ENCODE results near the gene SLC38A11.
"Not testable (repeated sequence)": the region's sequence is repeated elsewhere in the genome, so short reads cannot be mapped to it uniquely, and the experiment has no call there.

The SLC38A11 gene, protein sequence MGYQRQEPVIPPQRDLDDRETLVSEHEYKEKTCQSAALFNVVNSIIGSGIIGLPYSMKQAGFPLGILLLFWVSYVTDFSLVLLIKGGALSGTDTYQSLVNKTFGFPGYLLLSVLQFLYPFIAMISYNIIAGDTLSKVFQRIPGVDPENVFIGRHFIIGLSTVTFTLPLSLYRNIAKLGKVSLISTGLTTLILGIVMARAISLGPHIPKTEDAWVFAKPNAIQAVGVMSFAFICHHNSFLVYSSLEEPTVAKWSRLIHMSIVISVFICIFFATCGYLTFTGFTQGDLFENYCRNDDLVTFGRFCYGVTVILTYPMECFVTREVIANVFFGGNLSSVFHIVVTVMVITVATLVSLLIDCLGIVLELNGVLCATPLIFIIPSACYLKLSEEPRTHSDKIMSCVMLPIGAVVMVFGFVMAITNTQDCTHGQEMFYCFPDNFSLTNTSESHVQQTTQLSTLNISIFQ

DNA sequence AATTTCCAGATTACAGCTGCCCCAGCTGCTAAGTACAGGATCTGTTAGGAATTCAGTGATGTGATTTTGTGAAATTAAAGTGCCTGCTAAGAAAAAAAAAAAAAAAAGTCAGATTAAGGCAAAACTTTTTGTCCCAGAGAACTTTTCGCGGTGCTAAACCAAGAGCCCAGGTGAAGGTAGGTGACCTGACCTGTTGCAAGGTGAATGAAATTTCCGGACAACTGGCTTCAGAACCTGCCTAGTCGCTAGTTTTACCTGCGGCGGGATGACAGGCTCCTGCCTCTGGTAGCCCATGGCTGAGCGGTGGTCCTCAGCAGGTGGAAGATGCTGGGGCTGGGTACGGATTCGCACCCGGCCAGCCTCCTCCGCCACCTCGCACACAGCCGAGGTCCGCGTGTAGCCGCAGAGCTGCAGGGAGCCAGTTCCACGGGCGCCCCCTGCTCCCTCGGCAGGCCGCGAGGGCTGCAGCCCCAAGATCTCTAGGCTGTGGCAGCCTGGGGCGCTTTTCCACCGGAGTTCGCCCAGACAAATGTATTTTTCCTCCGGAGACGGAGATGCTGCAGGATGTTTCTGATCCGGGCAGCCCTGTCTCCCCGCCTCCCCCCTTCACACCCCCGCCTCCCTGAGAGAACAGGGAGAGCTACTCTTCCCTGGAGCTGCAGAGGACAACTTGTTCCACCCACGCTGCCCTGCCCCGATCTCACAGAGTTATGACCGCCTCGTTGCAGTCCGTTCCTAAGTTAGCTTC lies at the start of gene SLC38A11:
SLC38A11 (minus strand) TSS at position 572 of the 748 bp plus-strand sequence; CDS start at position 294, 278 bp downstream.
- no peak within 1 kb of the TSS for H3K9ac ChIP-seq
- H3K27me3 ChIP-seq (ENCODE audit: insufficient read depth, low read depth), result no peaks in the 10 kb centered on the region
- H3K27ac ChIP-seq, result no peak within 1 kb of the TSS
- no peaks in the 10 kb centered on the region for H4K20me1 ChIP-seq (ENCODE audit: insufficient read depth)
- H3K79me2 ChIP-seq (ENCODE audit: insufficient read depth, low read depth), result no peaks in the 10 kb centered on the region
- no peaks in the 10 kb centered on the region for H3K36me3 ChIP-seq (ENCODE audit: insufficient read depth)
- no peaks in the 10 kb centered on the region for H3K4me1 ChIP-seq (ENCODE audit: low read depth, poor library complexity, severe bottlenecking)
- H3K4me3 ChIP-seq (IDR thresholded peaks at IDR 0.05; ENCODE audit: insufficient read depth, low read depth, low read length), result no peak within 1 kb of the TSS
- no peak within 1 kb of the TSS for H3K4me2 ChIP-seq
- TF ChIP-seq, protein P1, sequence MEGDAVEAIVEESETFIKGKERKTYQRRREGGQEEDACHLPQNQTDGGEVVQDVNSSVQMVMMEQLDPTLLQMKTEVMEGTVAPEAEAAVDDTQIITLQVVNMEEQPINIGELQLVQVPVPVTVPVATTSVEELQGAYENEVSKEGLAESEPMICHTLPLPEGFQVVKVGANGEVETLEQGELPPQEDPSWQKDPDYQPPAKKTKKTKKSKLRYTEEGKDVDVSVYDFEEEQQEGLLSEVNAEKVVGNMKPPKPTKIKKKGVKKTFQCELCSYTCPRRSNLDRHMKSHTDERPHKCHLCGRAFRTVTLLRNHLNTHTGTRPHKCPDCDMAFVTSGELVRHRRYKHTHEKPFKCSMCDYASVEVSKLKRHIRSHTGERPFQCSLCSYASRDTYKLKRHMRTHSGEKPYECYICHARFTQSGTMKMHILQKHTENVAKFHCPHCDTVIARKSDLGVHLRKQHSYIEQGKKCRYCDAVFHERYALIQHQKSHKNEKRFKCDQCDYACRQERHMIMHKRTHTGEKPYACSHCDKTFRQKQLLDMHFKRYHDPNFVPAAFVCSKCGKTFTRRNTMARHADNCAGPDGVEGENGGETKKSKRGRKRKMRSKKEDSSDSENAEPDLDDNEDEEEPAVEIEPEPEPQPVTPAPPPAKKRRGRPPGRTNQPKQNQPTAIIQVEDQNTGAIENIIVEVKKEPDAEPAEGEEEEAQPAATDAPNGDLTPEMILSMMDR (conservative IDR thresholded peaks at IDR 0.05; ENCODE audit: low read depth, low read length), result no peak
- H2AFZ ChIP-seq (ENCODE audit: low read depth), result no peak within 1 kb of the TSS

DNA sequence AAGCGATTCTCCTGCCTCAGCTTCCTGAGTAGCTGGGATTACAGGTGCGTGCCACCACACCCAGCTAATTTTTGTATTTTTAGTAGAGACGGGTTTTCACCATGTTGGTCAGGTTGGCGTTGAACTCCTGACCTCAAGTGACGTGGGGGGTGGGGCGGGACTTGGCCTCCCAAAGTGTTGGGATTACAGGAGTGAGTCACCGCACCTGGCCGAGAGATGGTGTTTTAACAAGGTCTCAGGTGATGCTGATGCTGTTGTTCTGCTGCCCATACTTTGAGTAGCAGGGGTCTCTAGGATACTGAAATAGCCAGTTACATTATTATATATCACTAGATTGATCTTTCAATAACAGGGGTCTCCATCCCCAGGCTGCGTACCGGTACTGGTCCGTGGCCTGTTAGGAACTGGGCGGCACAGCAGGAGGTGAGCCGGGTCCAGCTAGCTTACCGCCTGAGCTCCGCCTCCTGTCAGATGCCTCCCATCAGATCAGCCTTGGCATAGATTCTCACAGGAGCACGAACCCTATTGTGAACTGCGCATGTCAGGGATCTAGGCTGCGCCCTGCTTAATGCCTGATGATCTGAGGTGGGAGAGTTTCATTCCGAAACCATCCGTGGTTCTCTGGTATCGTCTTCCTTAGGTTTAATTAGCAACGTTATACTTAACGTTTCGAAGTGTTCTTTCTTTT lies 48.3 kb upstream of the SLC38A11 start:
- Histone ChIP-seq H3K79me2 (ENCODE audit: insufficient read depth, low read depth) (no peaks in the 10 kb centered on the region), H3K27ac (no peak overlapping the region), H3K4me3 (IDR thresholded peaks at IDR 0.05; ENCODE audit: insufficient read depth, low read depth, low read length) (no peak overlapping the region), H3K4me2 (no peak overlapping the region), H3K36me3 (ENCODE audit: insufficient read depth) (no peaks in the 10 kb centered on the region), H2AFZ (ENCODE audit: low read depth) (no peak overlapping the region), H4K20me1 (ENCODE audit: insufficient read depth) (no peaks in the 10 kb centered on the region), H3K9ac (no peak overlapping the region), H3K27me3 (ENCODE audit: insufficient read depth, low read depth) (no peaks in the 10 kb centered on the region), H3K4me1 (ENCODE audit: low read depth, poor library complexity, severe bottlenecking) (no peaks in the 10 kb centered on the region)
- TF ChIP-seq, protein P1 (conservative IDR thresholded peaks at IDR 0.05; ENCODE audit: low read depth, low read length), result no peak

DNA sequence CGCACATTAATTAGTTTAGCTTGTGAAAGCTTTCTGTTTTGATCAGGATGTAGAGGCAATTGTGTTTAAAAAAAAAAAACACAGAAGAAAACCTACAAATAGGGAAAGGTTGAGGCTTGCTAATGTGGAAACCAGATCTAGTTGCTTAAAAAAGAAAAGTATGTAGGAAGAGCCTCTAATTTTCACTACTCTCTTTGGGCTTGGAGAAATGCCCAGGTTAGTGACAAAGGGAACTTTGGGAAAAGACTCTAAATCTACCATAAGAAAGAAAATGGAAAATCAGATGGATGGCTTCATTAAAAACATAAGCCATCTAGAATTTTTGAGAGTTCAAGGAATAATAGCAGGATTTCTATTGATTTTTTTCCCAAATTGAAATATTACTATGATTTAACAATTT lies 47.3 kb upstream of the SLC38A11 start:
- Histone ChIP-seq H3K36me3 (ENCODE audit: insufficient read depth) (no peaks in the 10 kb centered on the region), H3K4me3 (IDR thresholded peaks at IDR 0.05; ENCODE audit: insufficient read depth, low read depth, low read length) (no peak overlapping the region), H3K27me3 (ENCODE audit: insufficient read depth, low read depth) (no peaks in the 10 kb centered on the region), H3K4me1 (ENCODE audit: low read depth, poor library complexity, severe bottlenecking) (no peaks in the 10 kb centered on the region), H3K9ac (no peak overlapping the region), H3K79me2 (ENCODE audit: insufficient read depth, low read depth) (no peaks in the 10 kb centered on the region), H3K4me2 (no peak overlapping the region), H4K20me1 (ENCODE audit: insufficient read depth) (no peaks in the 10 kb centered on the region), H2AFZ (ENCODE audit: low read depth) (no peak overlapping the region), H3K27ac (no peak overlapping the region)
- TF ChIP-seq, protein P1 (conservative IDR thresholded peaks at IDR 0.05; ENCODE audit: low read depth, low read length), result no peak

DNA sequence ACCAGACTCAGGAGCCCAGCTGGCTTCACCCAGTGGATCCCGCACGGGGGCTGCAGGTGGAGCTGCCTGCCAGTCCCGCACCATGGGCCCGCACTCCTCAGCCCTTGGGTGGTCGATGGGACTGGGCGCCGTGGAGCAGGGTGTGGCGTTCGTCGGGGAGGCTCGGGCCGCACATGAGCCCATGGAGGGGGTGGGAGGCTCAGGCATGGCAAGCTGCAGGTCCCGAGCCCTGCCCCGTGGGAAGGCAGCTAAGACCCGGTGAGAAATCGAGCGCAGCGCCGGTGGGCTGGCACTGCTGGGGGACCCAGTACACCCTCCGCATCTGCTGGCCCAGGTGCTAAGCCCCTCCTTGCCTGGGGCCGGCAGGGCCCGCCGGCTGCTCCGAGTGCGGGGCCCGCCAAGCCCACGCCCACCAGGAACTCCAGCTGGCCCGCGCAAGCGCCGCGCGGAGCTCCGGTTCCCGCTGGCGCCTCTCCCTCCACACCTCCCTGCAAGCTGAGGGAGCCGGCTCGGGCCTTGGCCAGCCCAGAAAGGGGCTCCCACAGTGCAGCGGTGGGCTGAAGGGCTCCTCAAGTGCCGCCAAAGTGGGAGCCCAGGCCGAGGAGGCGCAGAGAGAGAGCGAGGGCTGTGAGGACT lies 39.5 kb upstream of the SLC38A11 start:
- H3K79me2 ChIP-seq (ENCODE audit: insufficient read depth, low read depth); H2AFZ ChIP-seq (ENCODE audit: low read depth); H3K27ac ChIP-seq: not testable (repeated sequence)

More for the DNA sequence above, 39.5 kb upstream of the SLC38A11 start:
- H3K4me2 ChIP-seq; H3K9ac ChIP-seq; H3K36me3 ChIP-seq (ENCODE audit: insufficient read depth); H3K27me3 ChIP-seq (ENCODE audit: insufficient read depth, low read depth); H4K20me1 ChIP-seq (ENCODE audit: insufficient read depth); H3K4me3 ChIP-seq (IDR thresholded peaks at IDR 0.05; ENCODE audit: insufficient read depth, low read depth, low read length): not testable (repeated sequence)
- H3K4me1 ChIP-seq (ENCODE audit: low read depth, poor library complexity, severe bottlenecking), result peaks cover 30% of the 10 kb centered on the region
